Kidney glomerular epithelial cell (primary cell): Measurements from ENCODE around the gene GPR137B.
"Not testable (repeated sequence)": the region's sequence is repeated elsewhere in the genome, so short reads cannot be mapped to it uniquely, and the experiment has no call there.

Experiments used
- DNase-seq: peaks from one replicate; lab custom pipeline; 2025; lab: John Stamatoyannopoulos, UW

GPR137B gene

DNA sequence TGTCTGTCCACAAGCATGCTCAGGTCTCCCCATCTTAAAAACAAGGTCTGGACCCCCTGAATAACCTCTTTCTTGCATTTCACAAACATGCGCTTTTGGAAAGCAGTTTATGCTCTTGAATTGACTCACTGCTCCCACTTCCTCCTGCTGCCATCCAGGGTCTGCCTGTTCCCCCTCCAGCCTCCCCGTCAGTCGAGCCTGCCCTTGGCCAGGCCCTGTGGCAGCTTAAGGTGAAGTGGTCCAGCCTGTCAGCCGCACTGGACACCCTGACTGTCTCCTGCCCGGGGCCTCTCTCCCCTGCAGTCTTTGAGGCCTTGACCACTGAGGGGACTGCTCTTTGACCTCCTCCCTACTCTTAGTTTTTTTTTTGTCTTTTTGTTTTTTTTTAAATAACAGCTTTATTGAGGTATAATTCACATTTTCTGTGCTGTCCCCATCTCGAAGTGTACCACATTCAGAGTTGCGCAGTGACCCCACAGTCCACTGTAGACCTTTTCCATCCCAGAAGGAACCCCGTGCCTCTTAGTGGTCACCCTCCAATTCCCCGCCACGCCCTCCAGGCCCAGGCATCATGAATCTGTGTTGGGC is 18.3 kb downstream of the GPR137B start:
- DNase-seq: no peak

DNA sequence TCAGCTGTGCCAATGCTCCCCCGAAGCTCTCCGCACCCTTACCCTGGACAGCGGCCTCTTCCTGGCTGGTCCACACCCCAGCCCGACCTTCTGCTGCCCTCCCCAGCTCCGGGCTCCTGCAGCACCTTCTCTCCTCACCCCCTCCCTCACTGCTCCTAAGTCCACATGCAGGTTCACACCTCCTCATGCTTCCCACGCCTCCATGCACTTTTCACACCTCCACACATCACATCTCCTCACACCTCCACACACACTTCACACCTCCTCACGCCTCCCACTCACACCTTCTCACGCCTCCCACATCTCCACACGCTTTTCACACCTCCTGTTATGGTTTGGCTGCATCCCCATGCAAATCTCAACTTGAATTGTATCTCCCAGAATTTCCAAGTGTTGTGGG is 18.9 kb downstream of the GPR137B start:
- DNase-seq: no peak

DNA sequence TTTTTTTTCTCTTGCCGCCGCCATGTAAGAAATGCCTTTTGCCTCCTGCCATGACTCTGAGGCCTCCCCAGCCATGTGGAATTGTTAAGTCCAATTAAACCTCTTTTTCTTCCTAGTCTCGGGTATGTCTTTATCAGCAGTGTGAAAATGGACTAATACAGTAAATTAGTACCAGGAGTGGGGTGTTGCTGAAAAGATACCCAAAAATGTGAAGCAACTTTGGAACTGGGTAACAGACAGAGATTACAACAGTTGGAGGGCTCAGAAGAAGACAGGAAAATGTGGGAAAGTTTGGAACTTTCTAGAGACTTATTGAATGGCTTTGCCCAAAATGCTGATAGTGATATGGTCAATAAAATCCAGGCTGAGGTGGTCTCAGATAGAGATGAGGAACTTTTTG is 19.4 kb downstream of the GPR137B start:
- DNase-seq: not testable (repeated sequence)

DNA sequence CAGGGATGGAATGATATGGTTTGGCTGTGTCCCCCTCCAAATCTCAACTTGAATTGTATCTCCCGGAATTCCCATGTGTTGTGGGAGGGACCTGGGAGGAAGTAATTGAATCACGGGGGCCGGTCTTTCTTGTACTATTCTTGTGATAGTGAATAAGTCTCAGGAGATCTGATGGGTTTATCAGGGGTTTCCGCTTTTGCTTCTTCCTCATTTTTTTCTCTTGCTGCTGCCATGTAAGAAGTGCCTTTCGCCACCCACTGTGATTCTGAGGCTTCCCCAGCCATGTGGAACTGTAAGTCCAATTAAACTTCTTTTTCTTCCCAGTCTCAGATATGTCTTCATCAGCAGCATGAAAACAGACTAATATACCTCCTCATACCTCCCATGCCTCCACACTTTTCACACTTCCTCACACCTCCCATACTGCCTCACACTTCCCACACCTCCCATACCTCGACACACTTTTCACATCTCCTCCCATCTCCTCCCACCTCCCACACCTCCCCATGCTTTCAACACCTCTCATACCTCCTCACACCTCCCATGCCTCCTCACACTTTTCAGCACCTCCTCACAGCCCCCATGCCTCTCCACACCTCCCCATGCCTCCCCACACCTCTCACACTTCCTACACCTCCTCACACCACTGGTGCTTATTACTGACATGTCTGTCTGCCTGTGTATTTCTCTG is 21.3 kb downstream of the GPR137B start:
- DNase-seq: no peak

DNA sequence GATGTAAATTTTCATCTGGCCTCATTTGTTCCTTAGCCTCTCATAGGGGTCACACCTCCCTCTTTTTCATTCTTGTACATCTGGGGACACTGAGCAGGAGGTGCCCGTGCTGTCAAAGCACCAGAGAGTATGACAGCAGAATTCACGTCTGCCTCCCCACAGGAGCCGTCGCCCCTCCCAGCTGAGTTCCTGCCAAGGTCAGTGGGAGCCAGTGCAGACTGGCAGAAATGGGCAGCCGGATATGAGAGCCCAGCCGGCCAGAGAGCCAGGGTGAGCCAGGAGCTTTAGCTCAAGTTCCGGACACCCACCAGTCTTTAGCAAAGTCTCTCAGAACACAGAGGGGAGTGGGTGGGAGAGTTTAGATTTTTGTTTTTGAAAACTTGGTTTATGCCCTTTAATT is 21.9 kb downstream of the GPR137B start:
- DNase-seq: no peak

DNA sequence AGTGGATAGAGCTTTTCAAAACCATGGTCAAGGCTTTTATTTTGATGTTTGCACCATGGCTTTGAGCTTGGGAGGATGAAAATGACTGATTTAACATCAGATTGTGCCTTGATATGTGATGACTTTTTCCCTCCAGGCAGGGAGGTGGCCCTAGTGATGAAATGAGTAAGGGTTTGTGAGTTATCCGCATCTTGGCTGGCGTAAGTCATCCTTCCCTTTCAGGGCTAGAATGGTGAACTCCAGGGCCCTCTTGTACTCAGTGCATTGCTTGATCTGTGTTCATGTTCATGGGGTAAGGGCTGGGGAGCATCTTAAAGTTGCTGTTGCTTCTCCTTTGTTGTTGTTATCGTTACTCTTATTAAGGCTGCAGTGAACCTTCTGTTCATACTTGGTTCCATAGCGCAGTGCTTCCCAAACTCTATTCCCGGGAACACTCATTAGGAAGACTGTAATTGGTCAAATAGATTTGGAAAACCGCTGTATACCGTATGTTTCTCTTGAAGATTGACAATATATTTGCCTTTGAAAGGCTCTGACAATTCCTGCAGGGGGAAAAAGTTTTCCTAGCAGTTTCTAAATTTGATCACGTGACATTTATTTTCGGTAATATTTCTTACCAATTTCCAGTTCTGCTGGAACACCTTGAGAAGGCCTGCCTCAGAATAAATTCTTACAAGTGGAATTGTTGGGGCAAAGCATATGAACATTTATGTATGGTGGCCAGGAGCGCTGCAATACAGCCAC is 23.1 kb downstream of the GPR137B start:
- DNase-seq: no peak

DNA sequence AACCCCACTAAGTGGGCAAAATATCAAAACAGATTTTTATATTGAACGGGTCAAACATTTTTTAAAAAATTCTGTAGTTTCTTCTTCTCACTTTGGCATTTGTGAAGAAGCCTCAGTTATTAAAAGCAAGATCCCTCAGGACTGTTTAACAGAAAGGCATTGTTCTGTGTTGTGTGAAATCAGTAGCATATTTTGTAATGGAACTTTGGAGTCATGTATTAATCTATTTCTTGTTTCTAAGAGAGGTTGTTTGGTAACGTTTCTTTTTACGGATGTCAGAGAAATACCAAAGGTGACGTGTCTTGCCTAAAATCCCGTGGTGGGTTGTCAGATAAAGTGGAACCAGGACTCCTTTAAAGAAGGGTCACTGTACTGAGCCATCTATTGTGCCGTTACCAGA is 23.7 kb downstream of the GPR137B start:
- no peak for DNase-seq

DNA sequence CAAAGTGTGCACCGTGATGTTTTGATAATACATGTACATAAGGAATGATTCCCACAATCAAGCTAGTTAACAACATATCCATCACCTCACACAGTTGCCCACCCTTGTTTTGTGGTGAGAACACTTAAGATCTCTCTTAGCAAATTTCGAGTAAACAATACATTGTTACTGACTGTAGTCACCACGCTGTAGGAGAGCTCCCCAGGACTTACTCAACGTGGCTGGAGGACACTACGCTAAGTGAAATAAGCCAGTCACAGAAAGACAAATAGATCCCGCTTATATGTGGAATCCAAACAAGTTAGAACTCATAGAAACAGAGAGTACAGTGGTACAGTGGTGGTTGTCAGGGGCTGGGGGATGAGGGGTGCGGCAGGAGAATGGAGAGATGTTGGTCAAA is 24.8 kb downstream of the GPR137B start:
- no peak for DNase-seq

DNA sequence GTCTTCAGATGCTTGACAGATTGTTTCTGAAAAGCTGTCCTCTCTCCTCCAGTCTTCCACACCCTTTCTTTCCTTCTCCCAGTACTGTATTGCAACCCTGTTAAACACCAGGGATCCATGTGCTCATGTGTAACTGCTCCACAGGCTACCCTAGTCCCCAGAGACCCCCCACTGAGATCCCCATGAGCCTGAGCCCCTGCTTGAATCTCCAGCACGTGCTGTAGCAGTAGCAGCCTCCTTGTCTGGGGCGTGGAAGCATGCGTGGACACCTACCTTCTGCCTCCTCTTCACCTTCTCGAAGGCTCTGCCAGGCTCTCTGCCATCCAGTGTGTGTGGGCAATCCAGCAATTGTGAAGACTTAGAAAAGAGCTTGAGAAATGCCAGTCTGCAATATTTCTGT is 25.2 kb downstream of the GPR137B start:
- DNase-seq: no peak

DNA sequence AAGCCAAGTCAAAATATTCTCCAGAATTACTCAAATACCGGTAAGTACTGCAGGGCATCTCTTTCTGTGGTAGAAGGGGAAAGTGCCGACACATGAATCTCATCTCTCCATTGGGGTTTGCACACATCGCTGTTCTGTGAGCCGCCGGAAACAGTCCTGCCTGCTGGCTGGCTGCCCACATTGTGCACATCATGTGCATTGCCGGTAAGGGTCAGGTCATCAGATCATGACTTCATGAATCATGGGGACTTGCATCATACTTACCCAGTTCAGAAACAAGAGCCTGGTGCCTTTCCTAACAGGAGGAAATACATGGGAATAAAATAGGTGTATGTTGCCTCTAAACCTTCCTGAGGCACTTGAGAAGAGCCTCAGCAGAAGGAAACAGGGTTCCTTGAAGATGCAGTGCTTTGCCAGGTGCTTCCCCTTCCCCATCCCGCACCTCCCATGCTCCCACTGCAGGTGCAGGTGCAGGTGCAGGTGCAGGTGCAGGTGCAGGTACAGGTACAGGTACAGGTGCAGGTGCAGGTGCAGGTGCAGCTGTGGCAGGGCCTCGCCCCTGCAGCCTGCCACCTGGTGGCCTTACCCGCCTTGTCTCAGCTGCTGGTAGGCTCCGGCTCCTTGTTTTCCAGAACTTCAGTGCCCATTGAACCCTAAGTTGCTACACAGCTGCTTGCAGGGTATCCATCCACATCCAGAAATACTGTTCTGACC is 26.5 kb downstream of the GPR137B start:
- DNase-seq: no peak

DNA sequence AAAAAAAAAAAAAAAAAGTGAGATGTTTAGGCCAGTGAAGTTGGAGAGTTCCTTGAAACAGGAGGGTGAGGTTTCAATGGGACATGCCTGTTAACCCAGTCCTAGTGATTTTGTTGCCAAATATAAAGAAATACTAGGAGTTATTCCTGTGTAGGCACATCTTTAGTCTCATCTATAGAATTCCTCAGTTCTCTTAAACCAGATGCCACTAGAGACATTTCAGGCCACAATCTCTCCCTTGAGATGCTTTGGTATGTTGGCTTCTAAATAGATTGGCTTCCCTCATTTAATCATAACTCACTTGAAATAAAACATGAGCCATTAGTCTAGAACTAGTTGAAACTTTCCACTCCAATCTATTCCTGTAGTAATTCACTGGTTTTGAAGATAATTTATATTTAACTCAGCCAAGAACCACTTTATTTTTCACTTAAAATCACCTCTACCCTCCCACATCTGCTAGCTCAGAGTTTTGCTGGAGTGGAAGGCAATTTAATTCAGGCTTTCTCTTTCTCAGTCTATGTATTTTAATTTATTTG is 29.8 kb downstream of the GPR137B start:
- no peak for DNase-seq

DNA sequence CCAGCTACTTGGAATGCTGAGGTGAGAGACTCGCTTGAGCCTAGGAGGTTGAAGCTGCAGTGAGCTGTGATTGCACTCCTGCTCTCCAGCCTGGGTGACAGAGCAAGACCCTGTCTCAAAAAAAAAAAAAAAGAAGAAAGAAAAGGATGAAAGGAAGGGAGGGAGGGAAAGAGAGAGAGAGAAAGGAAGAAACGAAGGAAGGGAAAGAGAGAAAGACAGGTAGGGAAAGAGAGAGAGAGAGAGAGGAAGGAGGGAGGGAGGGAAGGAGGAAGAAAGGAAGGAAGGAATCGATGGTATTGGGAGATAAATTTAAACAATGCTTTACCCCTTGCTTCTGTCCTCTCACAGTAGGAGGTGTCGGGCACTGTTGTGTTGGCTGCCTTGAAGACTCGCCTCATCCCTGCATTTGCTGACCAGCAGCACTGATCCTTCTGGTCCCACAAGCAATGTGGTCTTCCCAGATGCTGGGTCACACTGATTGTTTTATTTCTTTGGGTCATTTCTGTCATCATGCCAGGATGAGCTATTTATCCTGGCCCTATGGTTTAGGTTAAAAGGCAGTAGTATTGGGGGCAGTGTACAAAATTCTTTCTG is 30.9 kb downstream of the GPR137B start:
- DNase-seq: no peak

DNA sequence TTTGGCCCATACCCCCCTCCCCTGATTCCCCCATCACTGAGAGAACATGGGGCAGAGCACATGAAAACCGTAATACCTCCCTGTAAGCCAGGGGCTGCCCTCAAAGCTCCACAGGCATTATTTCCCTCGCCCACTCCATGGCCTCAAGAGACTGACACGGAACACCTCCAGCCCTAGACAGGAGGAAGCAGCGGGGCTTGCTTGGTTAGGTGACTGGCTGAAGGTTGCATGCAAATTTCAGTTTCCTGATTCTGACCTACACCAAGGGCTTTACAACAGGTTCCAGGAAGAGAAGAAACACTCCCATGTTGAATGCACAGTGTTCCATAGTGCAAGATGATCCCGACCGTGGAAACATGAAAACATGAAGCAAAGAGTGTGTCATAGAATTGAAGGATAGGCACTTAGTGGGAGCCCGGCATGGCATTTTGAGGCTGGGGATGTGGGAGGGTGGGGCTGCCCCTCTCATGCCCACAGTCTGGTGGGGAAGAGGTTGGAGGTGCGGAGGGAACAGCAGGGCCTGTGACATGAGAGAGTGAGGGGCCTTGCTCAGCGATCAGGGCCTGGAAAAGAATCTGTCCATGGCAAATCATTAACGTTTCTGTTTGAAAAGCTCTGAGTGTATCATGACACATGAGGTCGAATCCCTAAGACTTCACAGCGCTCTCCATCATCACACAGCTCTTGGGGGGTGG is 33.5 kb downstream of the GPR137B start:
- peak; percentile 20 for DNase-seq

DNA sequence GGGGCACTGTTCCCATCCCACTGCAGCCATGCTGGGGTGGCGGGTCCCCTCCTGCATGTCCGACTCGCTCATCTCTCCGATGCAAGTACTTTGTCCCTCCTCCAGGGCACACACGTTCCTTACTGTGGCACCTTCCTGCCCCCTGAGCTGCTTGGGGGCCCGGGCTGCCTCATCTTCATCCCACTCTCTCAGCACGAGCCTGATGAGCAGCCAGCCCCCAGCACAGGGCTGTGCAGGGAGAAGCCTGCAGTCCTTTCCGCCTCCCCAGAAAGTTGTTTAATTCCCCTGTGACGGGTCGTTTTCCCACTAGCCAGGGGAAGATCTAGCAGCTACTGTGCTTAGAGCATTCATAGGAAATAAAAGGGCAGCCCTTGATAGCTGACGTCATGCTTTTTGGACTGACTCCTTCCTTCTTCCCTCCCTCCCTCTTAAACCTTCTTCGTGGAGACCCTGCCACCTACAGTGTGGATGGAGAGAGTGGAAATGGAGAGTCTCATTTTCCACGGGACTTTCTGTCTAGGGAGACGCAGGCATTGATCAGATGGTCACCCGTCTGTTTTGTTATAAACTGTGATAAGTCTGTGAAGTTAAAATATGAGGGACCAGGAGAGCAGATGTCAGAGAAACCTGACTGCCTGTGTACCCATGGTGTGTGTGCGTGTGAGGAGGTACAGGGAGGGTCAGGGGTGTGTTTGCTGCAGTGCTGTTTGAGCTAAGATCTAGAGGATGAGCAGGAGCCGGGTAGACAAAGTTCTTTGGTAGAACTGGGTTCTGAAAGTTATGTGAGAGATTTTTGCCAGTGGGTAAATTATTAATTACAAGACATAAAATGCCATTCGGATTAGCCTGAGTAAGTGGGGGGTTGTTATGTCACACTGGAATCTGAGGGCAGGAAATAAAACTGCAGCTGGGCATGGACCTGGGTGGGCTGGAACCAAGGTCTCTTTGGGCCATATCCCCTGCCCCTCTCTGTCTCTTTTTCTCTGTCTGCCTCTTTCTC is 34.3 kb downstream of the GPR137B start:
- DNase-seq: peak; percentile 86

DNA sequence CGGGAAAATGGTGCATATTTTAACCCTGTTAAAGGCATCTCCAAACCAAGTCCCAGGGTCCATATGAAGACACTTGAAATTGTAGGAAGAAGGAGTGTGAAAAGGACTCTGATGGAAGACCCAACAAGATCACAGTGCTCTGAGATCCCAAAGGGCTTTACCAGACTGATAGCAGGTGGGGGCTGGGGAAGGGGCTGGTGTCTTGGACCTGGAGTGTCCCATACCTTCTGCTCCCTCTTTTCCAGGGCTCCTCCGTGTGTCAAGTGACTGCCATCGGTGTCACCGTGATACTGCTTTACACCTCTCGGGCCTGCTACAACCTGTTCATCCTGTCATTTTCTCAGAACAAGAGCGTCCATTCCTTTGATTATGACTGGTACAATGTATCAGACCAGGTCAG is 37.3 kb downstream of the GPR137B start:
- DNase-seq: no peak

DNA sequence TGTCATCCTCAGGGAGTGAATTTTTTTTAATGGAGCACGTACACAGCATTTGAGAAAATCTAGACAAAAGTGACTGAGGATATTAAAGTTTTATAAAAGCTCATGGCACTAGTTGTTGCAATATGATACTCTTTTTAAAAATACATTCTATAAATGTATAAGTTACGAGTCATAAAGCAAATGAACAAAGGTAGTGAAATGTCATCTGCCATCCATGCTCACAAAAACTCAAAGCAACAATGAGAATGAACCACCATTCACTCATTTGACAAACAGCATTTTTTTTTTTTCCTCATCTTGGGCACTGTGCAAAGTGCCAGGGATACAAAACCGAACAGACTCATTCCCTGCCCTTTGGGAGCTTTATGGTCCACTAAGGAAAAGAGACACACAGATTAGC is 38.7 kb downstream of the GPR137B start:
- DNase-seq: no peak

DNA sequence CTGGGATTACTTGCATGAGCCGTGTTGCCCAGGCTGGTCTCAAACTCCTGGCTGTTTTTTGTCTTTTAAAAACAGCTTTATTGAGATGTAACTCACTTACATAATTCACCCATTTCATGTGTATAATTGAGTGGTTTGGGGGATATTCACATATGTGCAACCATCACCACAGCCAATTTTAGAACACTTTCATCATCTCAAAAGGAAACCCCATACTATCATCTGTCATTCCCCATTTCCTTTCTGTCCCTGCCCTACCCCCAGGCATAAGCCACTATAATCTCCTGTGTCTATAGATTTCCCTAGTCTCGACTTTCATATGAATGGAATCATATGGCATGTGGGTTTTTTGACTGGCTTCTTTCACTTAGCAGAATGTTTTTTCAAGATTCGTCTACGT is 43.3 kb downstream of the GPR137B start:
- no peak for DNase-seq

DNA sequence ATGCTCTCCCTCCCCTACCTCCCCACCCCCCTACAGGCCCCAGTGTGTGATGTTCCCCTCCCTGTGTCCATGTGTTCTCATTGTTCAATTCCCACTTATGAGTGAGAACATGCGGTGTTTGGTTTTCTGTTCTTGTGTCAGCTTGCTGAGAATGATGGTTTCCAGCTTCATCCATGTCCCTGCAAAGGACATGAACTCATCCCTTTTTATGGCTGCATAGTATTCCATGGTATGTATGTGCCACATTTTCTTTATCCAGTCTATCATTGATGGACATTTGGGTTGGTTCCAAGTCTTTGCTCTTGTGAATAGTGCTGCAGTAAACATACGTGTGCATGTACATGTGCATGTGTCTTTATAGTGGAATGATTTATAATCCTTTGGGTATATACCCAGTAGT is 44.1 kb downstream of the GPR137B start:
- not testable (repeated sequence) for DNase-seq

DNA sequence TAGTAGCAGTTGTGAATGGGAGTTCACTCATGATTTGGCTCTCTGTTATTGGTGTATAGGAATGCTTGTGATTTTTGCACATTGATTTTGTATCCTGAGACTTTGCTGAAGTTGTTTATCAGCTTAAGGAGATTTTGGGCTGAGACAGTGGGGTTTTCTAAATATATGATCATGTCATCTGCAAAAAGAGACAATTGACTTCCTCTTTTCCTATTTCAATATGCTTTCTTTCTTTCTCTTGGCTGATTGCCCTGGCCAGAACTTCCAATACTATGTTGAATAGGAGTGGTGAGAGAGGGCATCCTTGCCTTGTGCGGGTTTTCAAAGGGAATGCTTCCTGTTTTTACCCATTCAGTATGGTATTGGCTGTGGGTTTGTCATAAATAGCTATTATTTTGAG is 45.7 kb downstream of the GPR137B start:
- not testable (repeated sequence) for DNase-seq

DNA sequence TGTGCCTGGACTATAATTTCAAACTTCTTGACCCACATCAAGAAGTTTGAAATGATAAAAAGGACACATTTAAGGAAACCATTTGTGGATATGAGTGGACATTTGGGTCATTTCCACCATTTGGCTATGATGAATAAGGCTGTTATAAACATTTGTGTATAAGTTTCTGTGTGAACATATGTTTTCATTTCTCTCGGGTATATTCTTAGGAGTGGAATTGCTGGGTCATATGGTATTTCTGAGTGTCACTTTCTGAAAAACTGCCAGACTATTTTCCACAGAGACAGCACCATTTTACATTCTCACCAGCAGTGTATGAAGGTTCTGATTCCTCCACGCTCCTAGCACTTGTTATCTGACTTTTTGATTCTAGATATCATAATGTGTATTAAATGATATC is 50.8 kb downstream of the GPR137B start:
- DNase-seq: no peak
